HCT116 (cell line): ENCODE measurements around the gene SMPDL3A. TPM values are rescaled to one million over a fixed set of nuclear protein-coding genes. Genes with fewer than 3 reads are reported as not detected.

Experiments used
- ATAC-seq: fragments of 200-7000 bp; cut with Tn5 transposase; 2 replicates; pipeline ENCODE4 v1.9.1; 2020; ENCODE audit warnings: mild to moderate bottlenecking, moderate library complexity
- BruUV-seq: library from RNA; stranded (reverse); fragments of 400-500 nt; replicated peaks from 2 replicates; lab custom pipeline; 2021; lab: Mats Ljungman, UMichigan
- CTCF ChIA-PET: fragments of 300-600 bp; sonication (Branson Sonifier 250); formaldehyde crosslinking; loops from one replicate; lab custom pipeline; 2021; ENCODE audit warnings: antibody characterized with exemption; lab: Charles Lee
- POLR2A ChIA-PET: fragments of 300-600, 350-600 bp; sonication (Branson Sonifier 250); formaldehyde crosslinking; loops from one replicate; lab custom pipeline; 2021; ENCODE audit warnings: antibody characterized with exemption; lab: Charles Lee
- RAD21 ChIA-PET, 2 experiments: fragments of 300-600 bp; sonication (Branson Sonifier 250); formaldehyde crosslinking; loops; one replicate each; lab custom pipeline; 2023; ENCODE audit warnings: low total read pairs in 2 of 2; ENCODE audit not compliant: uncharacterized antibody in 2 of 2, unreplicated experiment in 2 of 2, low non-redundant PET in 1 of 2; lab: Charles Lee
- DNase-seq: peaks from one replicate; pipeline ENCODE4 v3.0.0-alpha.2; 2010; ENCODE audit warnings: low read depth, low spot score
- H2AFZ ChIP-seq: fragments of 200-600 bp; shearing (Covaris generic), sonication (generic); 2 replicates; pipeline ENCODE4 v1.6.1; 2017; ENCODE audit warnings: low read depth, mixed run types, mixed read lengths, antibody characterized with exemption, low read length; ENCODE audit not compliant: poor library complexity, severe bottlenecking
- H3K27ac ChIP-seq: 2 replicates; pipeline ENCODE4 v1.5.1; 2012; ENCODE audit warnings: low read depth, low read length
- H3K27me3 ChIP-seq: fragments of 200-600 bp; sonication (generic); 2 replicates; pipeline ENCODE4 v1.6.1; 2016; ENCODE audit warnings: mixed run types, low read length, mixed read lengths; ENCODE audit not compliant: insufficient read depth
- H3K36me3 ChIP-seq, 2 experiments: fragments of 200-500 bp in 1 of 2; fragments of 200-600 bp in 1 of 2; sonication (Bioruptor generic) in 1 of 2; sonication (generic) in 1 of 2; 2 replicates each; pipeline versions ENCODE4 v1.5.1 to v1.6.1; 2014 to 2016; ENCODE audit warnings: low read length in 2 of 2, inconsistent platforms in 1 of 2, mixed read lengths in 1 of 2, mixed run types in 1 of 2; ENCODE audit not compliant: insufficient read depth in 2 of 2, control insufficient read depth in 1 of 2
- H3K4me1 ChIP-seq, 2 experiments: fragments of 200-600 bp in 1 of 2; sonication (generic) in 1 of 2; 2 replicates each; pipeline versions ENCODE4 v1.5.1 to v1.6.1; 2012 to 2017; ENCODE audit warnings: low read length in 2 of 2, inconsistent platforms in 1 of 2, mild to moderate bottlenecking in 1 of 2, mixed read lengths in 1 of 2, mixed run types in 1 of 2, moderate library complexity in 1 of 2; ENCODE audit not compliant: insufficient read depth in 2 of 2, control insufficient read depth in 1 of 2
- H3K4me2 ChIP-seq: fragments of 200-600 bp; sonication (generic); 2 replicates; pipeline ENCODE4 v1.6.1; 2017; ENCODE audit warnings: mixed run types, low read length, mixed read lengths
- H3K4me3 ChIP-seq, 2 experiments: fragments of 200-600 bp in 1 of 2; sonication (generic) in 1 of 2; replicated peaks in 1 of 2; 2 replicates each; pipeline ENCODE4 v1.5.1; 2011 to 2016; ENCODE audit warnings: low read length in 2 of 2, control low read depth in 1 of 2, low read depth in 1 of 2, mild to moderate bottlenecking in 1 of 2, mixed read lengths in 1 of 2, mixed run types in 1 of 2
- H3K79me2 ChIP-seq: fragments of 200-600 bp; sonication (generic); 2 replicates; pipeline ENCODE4 v1.6.1; 2017; ENCODE audit warnings: mild to moderate bottlenecking, mixed run types, low read length, moderate library complexity, mixed read lengths; ENCODE audit not compliant: insufficient read depth
- H3K9ac ChIP-seq: fragments of 200-600 bp; sonication (generic); 2 replicates; pipeline ENCODE4 v1.6.1; 2016; ENCODE audit warnings: low read length, mixed read lengths
- H3K9me2 ChIP-seq: fragments of 200-600 bp; sonication (generic), shearing (Covaris generic); 2 replicates; pipeline ENCODE4 v1.6.1; 2017; ENCODE audit warnings: mixed run types, mild to moderate bottlenecking, moderate library complexity; ENCODE audit not compliant: insufficient read depth
- H3K9me3 ChIP-seq, 2 experiments: fragments of 200-500 bp in 1 of 2; fragments of 200-600 bp in 1 of 2; sonication (Bioruptor generic) in 1 of 2; sonication (generic) in 1 of 2; 2 replicates each; pipeline ENCODE4 v1.6.1; 2014 to 2017; ENCODE audit warnings: low read length in 2 of 2, mixed read lengths in 2 of 2, inconsistent platforms in 1 of 2, low read depth in 1 of 2, mild to moderate bottlenecking in 1 of 2, mixed run types in 1 of 2, moderate library complexity in 1 of 2; ENCODE audit not compliant: control insufficient read depth in 1 of 2, insufficient read depth in 1 of 2
- H4K20me1 ChIP-seq: fragments of 200-600 bp; sonication (generic), shearing (Covaris generic); 2 replicates; pipeline ENCODE4 v1.6.1; 2017; ENCODE audit warnings: mixed run types, mild to moderate bottlenecking, moderate library complexity; ENCODE audit not compliant: insufficient read depth
- EGR1 ChIP-seq: IDR thresholded peaks from 2 replicates; pipeline ENCODE4 v1.6.1; 2012; ENCODE audit warnings: low read depth
- FOSL1 ChIP-seq: IDR thresholded peaks from 2 replicates; pipeline ENCODE4 v1.6.1; 2012; ENCODE audit warnings: low read depth
- JUND ChIP-seq: IDR thresholded peaks from 2 replicates; pipeline ENCODE4 v1.6.1; 2012
- POLR2A ChIP-seq: IDR thresholded peaks from 2 replicates; pipeline ENCODE4 v1.7.0; 2011; ENCODE audit warnings: borderline replicate concordance; ENCODE audit not compliant: insufficient read depth, insufficient read length; ENCODE audit errors: extremely low read depth
- POLR2AphosphoS5 ChIP-seq: IDR thresholded peaks from 2 replicates; pipeline ENCODE4 v1.6.1; 2011; ENCODE audit warnings: mild to moderate bottlenecking, low read depth, low read length, moderate library complexity
- REST ChIP-seq: IDR thresholded peaks from 2 replicates; pipeline ENCODE4 v1.6.1; 2012; ENCODE audit warnings: low read depth
- SIN3A ChIP-seq: IDR thresholded peaks from 2 replicates; pipeline ENCODE4 v1.6.1; 2012; ENCODE audit warnings: low read depth
- SRF ChIP-seq: IDR thresholded peaks from 2 replicates; pipeline ENCODE4 v1.6.1; 2012; ENCODE audit warnings: low read depth
- TCF7L2 ChIP-seq: IDR thresholded peaks from 2 replicates; pipeline ENCODE4 v1.7.0; 2011; ENCODE audit warnings: borderline replicate concordance, inconsistent platforms; ENCODE audit not compliant: insufficient read depth, insufficient read length; ENCODE audit errors: extremely low read depth
- YY1 ChIP-seq: IDR thresholded peaks from 2 replicates; pipeline ENCODE4 v1.6.1; 2011; ENCODE audit warnings: low read length, low read depth, moderate library complexity, mild to moderate bottlenecking; ENCODE audit not compliant: insufficient replicate concordance; ENCODE audit errors: extremely low read depth
- ZFX ChIP-seq: fragments of 450-650 bp; IDR thresholded peaks from 2 replicates; pipeline ENCODE4 v1.6.1; 2017
- ZNF274 ChIP-seq: fragments of 200-500 bp; sonication (Bioruptor generic); IDR thresholded peaks from 2 replicates; pipeline ENCODE4 v1.6.1; 2014; ENCODE audit warnings: mild to moderate bottlenecking, low read depth, low read length, inconsistent platforms
- intact Hi-C: fragments of 100-400 bp; cut with micrococcal nuclease; formaldehyde crosslinking; loops from 2 replicates; pipeline ENCODE4 v1.10.0; 2022
- total RNA-seq: library from RNA; stranded (reverse); gene quantifications from one replicate; pipeline ENCODE4 v1.2.1, GENCODE V29; 2021; ENCODE audit not compliant: unreplicated experiment
- TF ChIP-seq, protein P1 (sequence below), 3 experiments: fragments of 200-600 bp in 1 of 3; sonication (generic) in 1 of 3; IDR thresholded peaks in 2 of 3; conservative IDR thresholded peaks in 1 of 3; 2 replicates each; pipeline ENCODE4 v1.5.1; 2012 to 2017; ENCODE audit warnings: low read depth in 2 of 3, low read length in 2 of 3, antibody characterized with exemption in 1 of 3, borderline replicate concordance in 1 of 3, control low read depth in 1 of 3, mild to moderate bottlenecking in 1 of 3, mixed read lengths in 1 of 3, mixed run types in 1 of 3, moderate library complexity in 1 of 3; ENCODE audit not compliant: insufficient read depth in 1 of 3
- TF ChIP-seq, protein P2 (sequence below): IDR thresholded peaks from 2 replicates; pipeline ENCODE4 v1.6.1; 2012

The SMPDL3A gene
- total RNA-seq, 1 experiment from 2014 or later = 2.4 TPM

DNA sequence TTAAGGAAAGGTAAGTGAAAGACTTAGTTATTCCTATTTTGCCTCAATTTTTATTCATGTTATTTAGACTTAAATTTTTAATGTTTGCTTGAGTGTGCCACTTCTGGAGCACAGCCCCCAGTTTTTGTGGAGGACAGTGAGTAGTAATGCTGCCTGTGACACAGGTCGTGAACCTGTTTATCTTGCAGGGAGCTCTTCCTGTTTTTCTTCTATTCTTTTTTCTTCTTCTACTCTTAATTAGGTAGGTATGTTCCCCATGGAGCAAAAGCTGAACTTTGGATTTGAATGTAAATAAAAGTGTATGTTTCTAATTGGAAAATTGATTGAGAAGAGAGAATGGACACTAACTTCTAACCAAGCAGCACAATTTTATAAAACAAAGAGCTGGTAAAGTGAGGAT lies 12.3 kb downstream of the SMPDL3A start:
- Histone ChIP-seq H3K4me3 (no peak overlapping the region), H3K27ac (no peak overlapping the region), H3K9me2 (no peaks in the 10 kb centered on the region), H3K27me3 (no peaks in the 10 kb centered on the region), H3K4me2 (no peak overlapping the region), H3K9me3 (no peaks in the 10 kb centered on the region), H3K36me3 (no peaks in the 10 kb centered on the region), H4K20me1 (no peaks in the 10 kb centered on the region), H3K9ac (no peak overlapping the region), H2AFZ (no peak overlapping the region), H3K4me1 (peaks cover 3 to 34% of the 10 kb centered on the region in 2 experiments), H3K79me2 (no peaks in the 10 kb centered on the region)
- DNase-seq (no peak), ATAC-seq (no peak)
- POLR2A ChIA-PET = no interaction called here
- RAD21 ChIA-PET = no interaction called here
- BruUV-seq = no TSS peak
- intact Hi-C loops = no loop called here
- TF ChIP-seq POLR2AphosphoS5 (no peak), SRF (no peak), JUND (no peak), YY1 (no peak), POLR2A (no peak), TCF7L2 (no peak), ZFX (no peak), ZNF274 (no peak), REST (no peak), EGR1 (no peak), SIN3A (no peak), FOSL1 (no peak)
- TF ChIP-seq, protein P1, sequence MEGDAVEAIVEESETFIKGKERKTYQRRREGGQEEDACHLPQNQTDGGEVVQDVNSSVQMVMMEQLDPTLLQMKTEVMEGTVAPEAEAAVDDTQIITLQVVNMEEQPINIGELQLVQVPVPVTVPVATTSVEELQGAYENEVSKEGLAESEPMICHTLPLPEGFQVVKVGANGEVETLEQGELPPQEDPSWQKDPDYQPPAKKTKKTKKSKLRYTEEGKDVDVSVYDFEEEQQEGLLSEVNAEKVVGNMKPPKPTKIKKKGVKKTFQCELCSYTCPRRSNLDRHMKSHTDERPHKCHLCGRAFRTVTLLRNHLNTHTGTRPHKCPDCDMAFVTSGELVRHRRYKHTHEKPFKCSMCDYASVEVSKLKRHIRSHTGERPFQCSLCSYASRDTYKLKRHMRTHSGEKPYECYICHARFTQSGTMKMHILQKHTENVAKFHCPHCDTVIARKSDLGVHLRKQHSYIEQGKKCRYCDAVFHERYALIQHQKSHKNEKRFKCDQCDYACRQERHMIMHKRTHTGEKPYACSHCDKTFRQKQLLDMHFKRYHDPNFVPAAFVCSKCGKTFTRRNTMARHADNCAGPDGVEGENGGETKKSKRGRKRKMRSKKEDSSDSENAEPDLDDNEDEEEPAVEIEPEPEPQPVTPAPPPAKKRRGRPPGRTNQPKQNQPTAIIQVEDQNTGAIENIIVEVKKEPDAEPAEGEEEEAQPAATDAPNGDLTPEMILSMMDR (IDR thresholded peaks at IDR 0.05 in 2 of 3, conservative IDR thresholded peaks at IDR 0.05 in 1 of 3; ENCODE audit: borderline replicate concordance in 1 of 3, insufficient read depth in 1 of 3, low read depth in 2 of 3, low read length in 2 of 3) = no peak
- TF ChIP-seq, protein P2, sequence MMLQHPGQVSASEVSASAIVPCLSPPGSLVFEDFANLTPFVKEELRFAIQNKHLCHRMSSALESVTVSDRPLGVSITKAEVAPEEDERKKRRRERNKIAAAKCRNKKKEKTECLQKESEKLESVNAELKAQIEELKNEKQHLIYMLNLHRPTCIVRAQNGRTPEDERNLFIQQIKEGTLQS = no peak
- CTCF ChIA-PET = no interaction called here
